Heart right ventricle (tissue), 16 donors: ENCODE results near the gene PTGFR. TPM values are rescaled to one million over a fixed set of nuclear protein-coding genes. Genes with fewer than 3 reads are reported as not detected.

Experiments used
- ATAC-seq, 8 donors: fragments of 200-7000 bp; cut with Tn5 transposase; one replicate each; pipeline ENCODE4 v1.9.1; 2020; ENCODE audit warnings: mild to moderate bottlenecking in 8 of 8, moderate library complexity in 8 of 8, moderate number of reproducible peaks in 1 of 8
- DNase-seq, 2 donors: peaks; one replicate each; pipeline ENCODE4 v3.0.0-alpha.2; 2020
- H3K27ac ChIP-seq, 10 donors: fragments of 200-600 bp; sonication (generic) in 2 of 10; one replicate each; pipeline versions ENCODE4 v1.5.0 to v1.8.0; 2020 to 2022; ENCODE audit warnings: mild to moderate bottlenecking in 3 of 10
- H3K27me3 ChIP-seq, 7 donors: fragments of 200-600 bp; one replicate each; pipeline ENCODE4 v1.8.0; 2021 to 2022; ENCODE audit warnings: mild to moderate bottlenecking in 2 of 7
- H3K36me3 ChIP-seq, 9 donors: fragments of 200-600 bp; sonication (generic) in 1 of 9; one replicate each; pipeline versions ENCODE4 v1.5.0 to v1.8.0; 2020 to 2022; ENCODE audit warnings: mild to moderate bottlenecking in 2 of 9
- H3K4me1 ChIP-seq, 9 donors: fragments of 200-600 bp; sonication (generic) in 1 of 9; one replicate each; pipeline versions ENCODE4 v1.5.0 to v1.8.0; 2020 to 2022; ENCODE audit warnings: mild to moderate bottlenecking in 4 of 9
- H3K4me3 ChIP-seq, 10 donors: fragments of 200-600 bp; sonication (generic) in 2 of 10; one replicate each; pipeline versions ENCODE4 v1.5.0 to v1.8.0; 2020 to 2022; ENCODE audit warnings: mild to moderate bottlenecking in 7 of 10, moderate library complexity in 2 of 10
- H3K9me3 ChIP-seq, 11 donors: fragments of 200-600 bp in 10 of 11; sonication (generic) in 2 of 11; one replicate each; pipeline versions ENCODE4 v1.5.0 to v1.8.0; 2013 to 2022; ENCODE audit warnings: mild to moderate bottlenecking in 2 of 11, control low read depth in 1 of 11, moderate library complexity in 1 of 11
- WGBS, 2 donors: extraction: QIAGEN DNeasy Blood & Tissue Kit; methylation state at CpG; one replicate each; pipeline ENCODE4 v1.1.7; 2013; ENCODE audit warnings: inconsistent platforms in 1 of 2; 5-methylcytosine and 5-hydroxymethylcytosine counted together
- intact Hi-C, 10 donors: fragments of 100-400 bp; cut with DNase I; formaldehyde crosslinking; loops; one replicate each; pipeline versions ENCODE4 v1.11.1 to v1.14.2; 2022
- polyA plus RNA-seq, 2 donors: library from polyadenylated mRNA; stranded (reverse); fragments of 200-250 nt; gene quantifications; one replicate each; pipeline ENCODE4 v1.2.3, GENCODE V29; 2013
- total RNA-seq, 10 donors: library from RNA; stranded (reverse); fragmentation: NEBNext Ultra II Directional in 3 of 10; extraction: Animal tissue kit (Norgen Biotek cat#: 25700) in 3 of 10; gene quantifications; one replicate each; pipeline versions ENCODE4 v1.2.1 to v1.2.4, GENCODE V29; 2021 to 2023
- TF ChIP-seq, protein P1 (sequence below), 9 donors: fragments of 200-600 bp; sonication (generic) in 2 of 9; IDR thresholded peaks; one replicate each; pipeline versions ENCODE4 v1.5.0 to v1.8.0; 2021 to 2022; ENCODE audit warnings: antibody characterized with exemption in 9 of 9, mild to moderate bottlenecking in 5 of 9, moderate library complexity in 1 of 9
- donor health status: Arrhythmogenic right ventricular cardiomyopathy.
- donor health status: ischemic (EF 13 %, LVEDD 7.1; RV severe dilation, severe dysfunction).
- donor health status: healthy with polysubstance abuse.
- donor health status: DM: no; HTN: yes; CAD: no.
- donor health status: DM: no; HTN: no; CAD: no.
- donor health status: ischemic (EF 25% LVEDD 6.9; RV normal size, moderate dysfunction).
- donor health status: ischemic (EF 25% LVEDD 5.7; RV mildly dilated, moderate dysfunction).
- donor health status: healthy.
- donor health status: DM: yes; HTN: yes; CAD: no.
- donor health status: Ischemic cardiomyopathy.
- donor health status: ischemic (EF 35%, LVEDD 5.7; RV mildly dilated, moderate dysfunction).
- donor health status: nonischemic (EF 11% LVEDD 7.7; RV severe dilation, severe dysfunction).
- donor health status: DM: yes; HTN: yes; CAD: no.
- donor health status: PGD.
- donor health status: ischemic (EF 29% LVEDD 5.4; RV normal size, mild dysfunction).
- donor health status: nonischemic (EF 23%, LVEDD 6.1; RV moderate dilation, normal function).

Gene PTGFR
- total and polyA plus RNA-seq, 12 donors, result 0.12 to 1.1 (median 0.50) TPM

DNA sequence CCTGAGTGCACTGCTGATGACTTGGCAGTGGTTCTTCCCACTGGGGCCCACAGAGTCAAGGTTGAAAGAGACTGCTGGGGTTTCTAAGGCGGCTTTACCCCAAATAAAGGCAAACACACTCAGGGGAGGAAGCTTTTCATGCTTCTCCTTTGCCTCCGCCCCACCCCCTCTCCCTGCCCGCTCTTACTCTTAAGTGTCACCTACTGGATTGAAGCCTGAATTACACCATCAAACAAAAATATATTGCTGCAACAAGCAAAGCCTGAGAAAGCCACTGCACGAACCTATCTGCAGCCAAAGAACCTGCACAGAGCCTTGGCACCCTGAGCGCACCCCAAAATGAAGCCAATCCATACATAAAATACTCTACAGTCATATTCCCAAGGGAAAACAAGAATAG, 63.1 kb downstream of the PTGFR start:
- TF ChIP-seq, protein P1, sequence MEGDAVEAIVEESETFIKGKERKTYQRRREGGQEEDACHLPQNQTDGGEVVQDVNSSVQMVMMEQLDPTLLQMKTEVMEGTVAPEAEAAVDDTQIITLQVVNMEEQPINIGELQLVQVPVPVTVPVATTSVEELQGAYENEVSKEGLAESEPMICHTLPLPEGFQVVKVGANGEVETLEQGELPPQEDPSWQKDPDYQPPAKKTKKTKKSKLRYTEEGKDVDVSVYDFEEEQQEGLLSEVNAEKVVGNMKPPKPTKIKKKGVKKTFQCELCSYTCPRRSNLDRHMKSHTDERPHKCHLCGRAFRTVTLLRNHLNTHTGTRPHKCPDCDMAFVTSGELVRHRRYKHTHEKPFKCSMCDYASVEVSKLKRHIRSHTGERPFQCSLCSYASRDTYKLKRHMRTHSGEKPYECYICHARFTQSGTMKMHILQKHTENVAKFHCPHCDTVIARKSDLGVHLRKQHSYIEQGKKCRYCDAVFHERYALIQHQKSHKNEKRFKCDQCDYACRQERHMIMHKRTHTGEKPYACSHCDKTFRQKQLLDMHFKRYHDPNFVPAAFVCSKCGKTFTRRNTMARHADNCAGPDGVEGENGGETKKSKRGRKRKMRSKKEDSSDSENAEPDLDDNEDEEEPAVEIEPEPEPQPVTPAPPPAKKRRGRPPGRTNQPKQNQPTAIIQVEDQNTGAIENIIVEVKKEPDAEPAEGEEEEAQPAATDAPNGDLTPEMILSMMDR (IDR thresholded peaks at IDR 0.05), result no peak
- Histone ChIP-seq H3K4me3 (no peak overlapping the region), H3K27me3 (no peaks in the 10 kb centered on the region), H3K27ac (no peak overlapping the region), H3K9me3 (peaks cover 0 to 40% (median 10%) of the 10 kb centered on the region in 11 donors), H3K4me1 (no peaks in the 10 kb centered on the region), H3K36me3 (no peaks in the 10 kb centered on the region)
- intact Hi-C loops, result no loop called here
- DNase-seq, result no peak
- WGBS, 2 donors, result 70 to 74% methylated on average over 5 of the region's 5 CpGs
- no peak for ATAC-seq

DNA sequence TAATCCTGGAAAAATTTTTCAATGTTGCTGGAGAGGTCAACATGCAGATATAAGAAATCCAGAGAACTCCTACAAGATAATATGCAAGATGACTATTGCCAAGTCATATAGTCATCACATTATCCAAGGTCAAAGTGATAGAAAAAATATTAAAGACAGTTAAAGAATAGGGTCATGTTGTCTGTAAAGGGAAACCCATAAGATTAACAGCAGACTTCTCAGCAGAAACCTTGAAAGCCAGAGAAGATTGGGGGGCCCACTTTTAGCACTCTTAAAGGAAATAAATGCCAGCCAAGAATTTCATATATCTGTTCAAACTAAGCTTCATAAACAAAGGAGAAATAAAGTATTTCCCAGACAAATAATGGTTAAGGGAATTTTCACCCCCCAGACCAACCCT, 64.1 kb downstream of the PTGFR start:
- no peaks in the 10 kb centered on the region for H3K36me3 ChIP-seq
- ATAC-seq (no peak), DNase-seq (no peak)
- no peak overlapping the region for H3K27ac ChIP-seq
- no peaks in the 10 kb centered on the region for H3K27me3 ChIP-seq
- H3K4me3 ChIP-seq, result no peak overlapping the region
- TF ChIP-seq, protein P1 (IDR thresholded peaks at IDR 0.05), result no peak
- peaks cover 0 to 33% (median 9%) of the 10 kb centered on the region in 11 donors for H3K9me3 ChIP-seq
- intact Hi-C loops, result no loop called here
- no peaks in the 10 kb centered on the region for H3K4me1 ChIP-seq

DNA sequence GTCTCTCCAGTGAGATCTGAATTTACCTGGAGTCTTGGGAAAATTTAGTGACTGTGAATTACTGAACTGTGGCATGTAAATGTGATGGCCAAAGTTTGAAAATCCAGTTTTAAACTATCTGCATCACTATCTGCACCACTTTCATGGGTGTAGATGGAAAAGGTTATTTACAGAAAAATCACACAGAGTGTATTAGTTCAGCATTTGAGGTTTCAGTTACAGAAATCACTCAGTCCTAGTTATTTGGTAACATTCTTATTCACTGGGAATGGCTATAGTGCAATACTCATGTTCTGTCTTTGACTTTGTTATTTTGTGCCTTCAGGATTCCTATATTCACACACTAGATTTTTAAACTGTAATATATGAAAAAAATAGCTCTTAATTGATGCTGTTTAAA, 68.9 kb downstream of the PTGFR start:
- ATAC-seq (no peak), DNase-seq (no peak)
- H3K9me3 ChIP-seq, result peaks cover 0 to 14% (median 0%) of the 10 kb centered on the region in 11 donors
- TF ChIP-seq, protein P1 (IDR thresholded peaks at IDR 0.05), result no peak
- intact Hi-C loops, result no loop called here
- H3K36me3 ChIP-seq, result no peaks in the 10 kb centered on the region
- no peak overlapping the region for H3K27ac ChIP-seq
- H3K27me3 ChIP-seq, result no peaks in the 10 kb centered on the region
- no peaks in the 10 kb centered on the region for H3K4me1 ChIP-seq
- no peak overlapping the region for H3K4me3 ChIP-seq

DNA sequence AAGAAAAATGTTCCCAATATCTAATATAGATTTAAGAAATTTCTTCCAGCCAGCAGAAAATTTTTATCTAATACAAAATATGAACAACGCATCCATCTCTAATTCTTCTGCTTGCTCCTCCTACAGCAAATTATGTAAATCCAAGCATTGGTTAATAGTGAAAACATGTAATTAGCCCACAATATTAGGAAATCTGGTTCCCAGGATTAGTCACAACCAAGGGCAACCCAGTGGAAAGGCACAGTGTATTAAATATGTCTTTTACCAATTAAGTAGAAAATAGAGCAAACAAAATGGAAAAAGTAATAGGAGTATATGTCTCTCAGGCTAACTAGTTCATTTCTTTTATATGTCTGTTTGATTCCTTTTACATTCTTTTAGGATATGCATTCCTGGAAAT, 70.0 kb downstream of the PTGFR start:
- 90 to 95% methylated on average over 1 of the region's 1 CpG for WGBS, 2 donors

More for the DNA sequence above, 70.0 kb downstream of the PTGFR start:
- H3K4me3 ChIP-seq, result no peak overlapping the region
- TF ChIP-seq, protein P1 (IDR thresholded peaks at IDR 0.05), result no peak
- no peaks in the 10 kb centered on the region for H3K36me3 ChIP-seq
- peaks cover 0 to 4% (median 0%) of the 10 kb centered on the region in 11 donors for H3K9me3 ChIP-seq
- intact Hi-C loops, result no loop called here
- no peaks in the 10 kb centered on the region for H3K27me3 ChIP-seq
- no peak for ATAC-seq
- no peak for DNase-seq
- H3K4me1 ChIP-seq, result no peaks in the 10 kb centered on the region
- H3K27ac ChIP-seq, result no peak overlapping the region
